SK-N-SH (cell line): ENCODE measurements around the gene CEACAM16. TPM values are rescaled to one million over a fixed set of nuclear protein-coding genes. Genes with fewer than 3 reads are reported as not detected.

Experiments used
- polyA plus RNA-seq, 3 experiments: library from polyadenylated mRNA; depleted of rRNA; stranded (reverse); fragments of >200 nt; gene quantifications; 2 replicates each; pipeline ENCODE4 v1.2.3, GENCODE V29; 2012
- small RNA-seq, 7 experiments: library from RNA; depleted of rRNA; stranded (forward); fragments of <200 nt; gene quantifications; one replicate each; pipeline ENCODE3, GENCODE V24; 2012

The CEACAM16 gene
- polyA plus RNA-seq, 1 of the 3 experiments (the other 2 are of a cell fraction) = not detected

Small RNA genes within 50 kb of the gene (small RNA-seq; reads per million reads assigned to genes)
- 0 reads per million in 7 experiments for gene RF00285

Other genes with a start within 250 kb of the CEACAM16 start
- 1.5 and 1.9 TPM in 2 replicates for gene ZNF180, start 198.6 kb upstream of the CEACAM16 start, polyA plus RNA-seq (2012; rRNA removed)
- not detected in 2 replicates for gene CEACAM20, start 169.5 kb upstream of the CEACAM16 start, polyA plus RNA-seq (2012; rRNA removed)
- 0.08 and 0.10 TPM in 2 replicates for gene IGSF23, start 85.6 kb upstream of the CEACAM16 start, polyA plus RNA-seq (2012; rRNA removed)
- gene PVR, start 55.2 kb upstream of the CEACAM16 start, polyA plus RNA-seq (2012; rRNA removed) = 90.2 and 90.8 TPM in 2 replicates
- gene CEACAM19, start 27.7 kb upstream of the CEACAM16 start, polyA plus RNA-seq (2012; rRNA removed) = 1.4 and 2.0 TPM in 2 replicates
- 7.5 and 19.2 TPM in 2 replicates for gene BCL3, start 49.6 kb downstream of the CEACAM16 start, polyA plus RNA-seq (2012; rRNA removed)
- gene CBLC, start 78.7 kb downstream of the CEACAM16 start, polyA plus RNA-seq (2012; rRNA removed) = not detected in 2 replicates
- 9.7 and 34.0 TPM in 2 replicates for gene BCAM, start 110.0 kb downstream of the CEACAM16 start, polyA plus RNA-seq (2012; rRNA removed)
- 96.6 and 121 TPM in 2 replicates for gene NECTIN2, start 147.1 kb downstream of the CEACAM16 start, polyA plus RNA-seq (2012; rRNA removed)
- 66.9 and 78.9 TPM in 2 replicates for gene TOMM40, start 192.1 kb downstream of the CEACAM16 start, polyA plus RNA-seq (2012; rRNA removed)
- 56.0 and 65.7 TPM in 2 replicates for gene APOE, start 206.6 kb downstream of the CEACAM16 start, polyA plus RNA-seq (2012; rRNA removed)
- gene APOC1, start 215.5 kb downstream of the CEACAM16 start, polyA plus RNA-seq (2012; rRNA removed) = 0.73 and 2.7 TPM in 2 replicates
- not detected in 2 replicates for gene APOC4, start 243.1 kb downstream of the CEACAM16 start, polyA plus RNA-seq (2012; rRNA removed)
- not detected in 2 replicates for gene APOC2, start 246.9 kb downstream of the CEACAM16 start, polyA plus RNA-seq (2012; rRNA removed)